ENCODE measurements around the gene B3GALT6.

- TF ChIP-seq CTCF (IDR thresholded peaks at IDR 0.05; ENCODE audit: low read depth, low read length, missing input control) (no peak), EGR1 (IDR thresholded peaks at IDR 0.05; ENCODE audit: low read depth in 2 of 2) (no peak), ATF3 (IDR thresholded peaks at IDR 0.05) (no peak), YY1 (IDR thresholded peaks at IDR 0.05) (no peak), REST (IDR thresholded peaks at IDR 0.05) (no peak), GABPA (IDR thresholded peaks at IDR 0.05 in 1 of 2, conservative IDR thresholded peaks at IDR 0.05 in 1 of 2) (no peak)
These were observed 30.0 kb downstream of the B3GALT6 start for GRCh38 chr1:1262071-1262470.
